Measurements from ENCODE around the gene LRRC37B.

Gene LRRC37B

GRCh38 chr17:32007463-32008298 lies 498 bp downstream of the LRRC37B start (continued):
- TF ChIP-seq AEBP2 (tag by site-specific recombination; IDR thresholded peaks at IDR 0.05; ENCODE audit: borderline replicate concordance) (no peak), ZNF10 (tag by site-specific recombination; IDR thresholded peaks at IDR 0.05) (peak; percentile 45; the same call in 1 of the 2 replicates), ZBTB8A (tag by site-specific recombination; IDR thresholded peaks at IDR 0.05) (no peak; the same call in 1 of the 2 replicates), SP3 (tag by site-specific recombination; IDR thresholded peaks at IDR 0.05) (peak; percentile 49), GLIS2 (tag by site-specific recombination; IDR thresholded peaks at IDR 0.05) (no peak), ZNF2 (tag by site-specific recombination; IDR thresholded peaks at IDR 0.05) (0 out of 2 replicates have a peak, but pooled peaks have one; percentile 31), PRDM4 (tag by site-specific recombination; IDR thresholded peaks at IDR 0.05) (0 out of 2 replicates have a peak, but pooled peaks have one; percentile 47), ZNF544 (tag by site-specific recombination; IDR thresholded peaks at IDR 0.05) (no peak), ZNF600 (tag by site-specific recombination; IDR thresholded peaks at IDR 0.05) (peak; percentile 86), OVOL3 (tag by site-specific recombination; IDR thresholded peaks at IDR 0.05) (no peak), ZNF791 (tag by site-specific recombination; IDR thresholded peaks at IDR 0.05) (no peak), ZBTB10 (tag by site-specific recombination; IDR thresholded peaks at IDR 0.05) (no peak; the same call in 1 of the 2 replicates), ZBTB49 (tag by site-specific recombination; IDR thresholded peaks at IDR 0.05; ENCODE audit: low read depth) (no peak), ZNF555 (tag by site-specific recombination; conservative IDR thresholded peaks at IDR 0.05) (no peak), ZNF549 (tag by site-specific recombination; IDR thresholded peaks at IDR 0.05) (no peak), ZNF768 (tag by site-specific recombination; IDR thresholded peaks at IDR 0.05) (no peak), ZNF621 (tag by site-specific recombination; IDR thresholded peaks at IDR 0.05) (no peak), ZNF623 (tag by site-specific recombination; IDR thresholded peaks at IDR 0.05) (no peak), ZNF362 (tag by site-specific recombination; IDR thresholded peaks at IDR 0.05) (no peak), ZNF664 (tag by site-specific recombination; IDR thresholded peaks at IDR 0.05) (no peak), ZNF580 (tag by site-specific recombination; IDR thresholded peaks at IDR 0.05) (no peak), MZF1 (tag by site-specific recombination; IDR thresholded peaks at IDR 0.05; ENCODE audit: borderline replicate concordance) (peak; percentile 64), ZNF660 (tag by site-specific recombination; IDR thresholded peaks at IDR 0.05) (no peak), ZBTB26 (tag by site-specific recombination; optimal IDR thresholded peaks at IDR 0.05) (peak; percentile 34), ZFP69B (tag by site-specific recombination; IDR thresholded peaks at IDR 0.05) (peak; percentile 23; the same call in 1 of the 2 replicates), ZNF184 (tag by site-specific recombination; IDR thresholded peaks at IDR 0.05) (no peak), ZNF121 (tag by site-specific recombination; IDR thresholded peaks at IDR 0.05) (no peak), ZNF138 (tag by site-specific recombination; IDR thresholded peaks at IDR 0.05; ENCODE audit: borderline replicate concordance) (no peak)
